Mucosa of stomach (tissue), 1 donor: Measurements from ENCODE around the gene EIF2AK3.
"Not testable (repeated sequence)": the region's sequence is repeated elsewhere in the genome, so short reads cannot be mapped to it uniquely, and the experiment has no call there.

Experiments used
- H3K27me3 ChIP-seq: one replicate; pipeline ENCODE4 v1.7.0; 2013; ENCODE audit warnings: mild to moderate bottlenecking, low read length; ENCODE audit not compliant: control insufficient read depth, insufficient read depth
- H3K36me3 ChIP-seq: one replicate; pipeline ENCODE4 v1.7.0; 2013; ENCODE audit warnings: low read length; ENCODE audit not compliant: control insufficient read depth, insufficient read depth
- H3K4me1 ChIP-seq: one replicate; pipeline ENCODE4 v1.7.0; 2013; ENCODE audit warnings: mild to moderate bottlenecking, low read length; ENCODE audit not compliant: control insufficient read depth, insufficient read depth
- H3K4me3 ChIP-seq: one replicate; pipeline ENCODE4 v1.7.0; 2013; ENCODE audit warnings: low read length
- H3K9ac ChIP-seq: one replicate; pipeline ENCODE4 v1.7.0; 2013; ENCODE audit warnings: mild to moderate bottlenecking, low read length, moderate library complexity
- H3K9me3 ChIP-seq: one replicate; pipeline ENCODE4 v1.7.0; 2013; ENCODE audit warnings: mild to moderate bottlenecking, low read length, moderate library complexity; ENCODE audit not compliant: control insufficient read depth
- donor health status: Pancreatic carcinoma.

The EIF2AK3 gene

GRCh38 chr2:88628571-88628939 lies 1.3 kb upstream of the EIF2AK3 start:
- Histone ChIP-seq H3K9me3 (no peaks in the 10 kb centered on the region), H3K9ac (peak overlapping the region; percentile 86), H3K36me3 (no peaks in the 10 kb centered on the region), H3K27me3 (no peaks in the 10 kb centered on the region), H3K4me3 (peak overlapping the region; percentile 47), H3K4me1 (peaks cover 10% of the 10 kb centered on the region)

- no peaks in the 10 kb centered on the region for H3K9me3 ChIP-seq
- H3K4me3 ChIP-seq = peak overlapping the region; percentile 47
- peak overlapping the region; percentile 86 for H3K9ac ChIP-seq
- H3K36me3 ChIP-seq = no peaks in the 10 kb centered on the region
- H3K4me1 ChIP-seq = peaks cover 15% of the 10 kb centered on the region
- no peaks in the 10 kb centered on the region for H3K27me3 ChIP-seq
Observed at GRCh38 chr2:88627856-88628570, 749 bp upstream of the EIF2AK3 start.

GRCh38 chr2:88626171-88627054 lies 851 bp downstream of the EIF2AK3 start:
- Histone ChIP-seq H3K27me3 (no peaks in the 10 kb centered on the region), H3K9me3 (no peaks in the 10 kb centered on the region), H3K4me3 (peak overlapping the region; percentile 78), H3K4me1 (peaks cover 24% of the 10 kb centered on the region), H3K9ac (peak overlapping the region; percentile 91), H3K36me3 (no peaks in the 10 kb centered on the region)

GRCh38 chr2:88624477-88624876 lies 2.8 kb downstream of the EIF2AK3 start:
- no peaks in the 10 kb centered on the region for H3K27me3 ChIP-seq
- H3K9ac ChIP-seq = peak overlapping the region; percentile 70
- H3K36me3 ChIP-seq = no peaks in the 10 kb centered on the region
- no peaks in the 10 kb centered on the region for H3K9me3 ChIP-seq
- H3K4me3 ChIP-seq = no peak overlapping the region
- peaks cover 34% of the 10 kb centered on the region for H3K4me1 ChIP-seq

- H3K9ac ChIP-seq = peak overlapping the region; percentile 70
- H3K4me1 ChIP-seq = peaks cover 39% of the 10 kb centered on the region
- H3K36me3 ChIP-seq, H3K27me3 ChIP-seq, H3K9me3 ChIP-seq, H3K4me3 ChIP-seq: not testable (repeated sequence)
Observed at GRCh38 chr2:88623831-88624465, 3.3 kb downstream of the EIF2AK3 start.

- H3K36me3 ChIP-seq = no peaks in the 10 kb centered on the region
- H3K27me3 ChIP-seq = no peaks in the 10 kb centered on the region
- no peak overlapping the region for H3K4me3 ChIP-seq
- peak overlapping the region; percentile 35 for H3K9ac ChIP-seq
- H3K9me3 ChIP-seq = no peaks in the 10 kb centered on the region
- H3K4me1 ChIP-seq = peaks cover 51% of the 10 kb centered on the region
Observed at GRCh38 chr2:88622307-88622706, 5.0 kb downstream of the EIF2AK3 start.

GRCh38 chr2:88621432-88621831 lies 5.8 kb downstream of the EIF2AK3 start:
- Histone ChIP-seq H3K27me3 (no peaks in the 10 kb centered on the region), H3K4me1 (peaks cover 51% of the 10 kb centered on the region), H3K9me3 (no peaks in the 10 kb centered on the region), H3K36me3 (no peaks in the 10 kb centered on the region), H3K9ac (peak overlapping the region; percentile 44), H3K4me3 (no peak overlapping the region)

GRCh38 chr2:88620015-88620414 lies 7.2 kb downstream of the EIF2AK3 start:
- Histone ChIP-seq H3K9me3 (no peaks in the 10 kb centered on the region), H3K9ac (peak overlapping the region; percentile 44), H3K4me3 (no peak overlapping the region), H3K4me1 (peaks cover 64% of the 10 kb centered on the region), H3K27me3 (no peaks in the 10 kb centered on the region), H3K36me3 (no peaks in the 10 kb centered on the region)

GRCh38 chr2:88615822-88616221 lies 11.4 kb downstream of the EIF2AK3 start:
- Histone ChIP-seq H3K27me3 (no peaks in the 10 kb centered on the region), H3K9ac (no peak overlapping the region), H3K9me3 (no peaks in the 10 kb centered on the region), H3K4me1 (peaks cover 44% of the 10 kb centered on the region), H3K4me3 (no peak overlapping the region), H3K36me3 (no peaks in the 10 kb centered on the region)

GRCh38 chr2:88614497-88615157 lies 12.6 kb downstream of the EIF2AK3 start:
- no peak overlapping the region for H3K9ac ChIP-seq
- H3K4me1 ChIP-seq = peaks cover 38% of the 10 kb centered on the region
- H3K27me3 ChIP-seq = no peaks in the 10 kb centered on the region
- H3K36me3 ChIP-seq = no peaks in the 10 kb centered on the region
- H3K9me3 ChIP-seq = no peaks in the 10 kb centered on the region
- no peak overlapping the region for H3K4me3 ChIP-seq

GRCh38 chr2:88613921-88614320 lies 13.3 kb downstream of the EIF2AK3 start:
- peaks cover 32% of the 10 kb centered on the region for H3K4me1 ChIP-seq
- H3K4me3 ChIP-seq = no peak overlapping the region
- H3K9ac ChIP-seq = no peak overlapping the region
- no peaks in the 10 kb centered on the region for H3K36me3 ChIP-seq
- H3K9me3 ChIP-seq = no peaks in the 10 kb centered on the region
- no peaks in the 10 kb centered on the region for H3K27me3 ChIP-seq
